ENCODE data around the gene CTSL.

Gene CTSL

DNA sequence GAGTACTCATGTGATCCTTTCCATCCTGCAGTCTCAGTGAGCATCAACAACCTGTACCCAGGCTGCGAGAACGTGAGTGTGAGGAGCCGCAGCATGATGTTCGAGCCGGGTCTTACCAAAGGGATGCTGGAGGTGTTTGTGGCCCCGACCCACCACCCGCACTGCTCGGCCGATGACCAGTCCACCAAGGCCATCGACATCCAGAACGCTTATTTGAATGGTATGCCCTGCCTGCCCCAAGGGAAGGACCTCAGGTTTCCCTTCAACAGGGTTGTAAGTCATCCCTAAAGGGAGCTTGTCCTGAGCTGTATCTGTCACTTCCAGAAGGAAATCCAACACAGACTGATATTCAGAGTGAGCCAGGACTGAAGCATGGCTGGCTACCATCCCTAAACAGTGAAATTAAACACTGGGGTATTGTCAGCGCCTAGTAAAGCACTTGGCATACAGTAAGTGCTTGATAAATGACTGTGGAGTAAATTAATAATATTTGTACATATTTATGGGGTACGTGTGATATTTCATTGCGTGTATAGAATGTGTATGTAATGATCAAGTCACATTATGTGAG, 39.3 kb upstream of the CTSL start:
- H3K4me3 ChIP-seq (ENCODE audit: low read depth, low read length) = no peak overlapping the region
- no peak for DNase-seq (ENCODE audit: low read depth)
- TF ChIP-seq, protein P1, sequence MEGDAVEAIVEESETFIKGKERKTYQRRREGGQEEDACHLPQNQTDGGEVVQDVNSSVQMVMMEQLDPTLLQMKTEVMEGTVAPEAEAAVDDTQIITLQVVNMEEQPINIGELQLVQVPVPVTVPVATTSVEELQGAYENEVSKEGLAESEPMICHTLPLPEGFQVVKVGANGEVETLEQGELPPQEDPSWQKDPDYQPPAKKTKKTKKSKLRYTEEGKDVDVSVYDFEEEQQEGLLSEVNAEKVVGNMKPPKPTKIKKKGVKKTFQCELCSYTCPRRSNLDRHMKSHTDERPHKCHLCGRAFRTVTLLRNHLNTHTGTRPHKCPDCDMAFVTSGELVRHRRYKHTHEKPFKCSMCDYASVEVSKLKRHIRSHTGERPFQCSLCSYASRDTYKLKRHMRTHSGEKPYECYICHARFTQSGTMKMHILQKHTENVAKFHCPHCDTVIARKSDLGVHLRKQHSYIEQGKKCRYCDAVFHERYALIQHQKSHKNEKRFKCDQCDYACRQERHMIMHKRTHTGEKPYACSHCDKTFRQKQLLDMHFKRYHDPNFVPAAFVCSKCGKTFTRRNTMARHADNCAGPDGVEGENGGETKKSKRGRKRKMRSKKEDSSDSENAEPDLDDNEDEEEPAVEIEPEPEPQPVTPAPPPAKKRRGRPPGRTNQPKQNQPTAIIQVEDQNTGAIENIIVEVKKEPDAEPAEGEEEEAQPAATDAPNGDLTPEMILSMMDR (IDR thresholded peaks at IDR 0.05; ENCODE audit: insufficient read depth, low read depth, low read length, missing control alignments) = no peak

GRCh38 chr9:87687207-87687606, 38.7 kb upstream of the CTSL start:
- DNase-seq (ENCODE audit: low read depth) = no peak
- TF ChIP-seq, protein P1 (IDR thresholded peaks at IDR 0.05; ENCODE audit: insufficient read depth, low read depth, low read length, missing control alignments) = no peak
- no peak overlapping the region for H3K4me3 ChIP-seq (ENCODE audit: low read depth, low read length)

DNA sequence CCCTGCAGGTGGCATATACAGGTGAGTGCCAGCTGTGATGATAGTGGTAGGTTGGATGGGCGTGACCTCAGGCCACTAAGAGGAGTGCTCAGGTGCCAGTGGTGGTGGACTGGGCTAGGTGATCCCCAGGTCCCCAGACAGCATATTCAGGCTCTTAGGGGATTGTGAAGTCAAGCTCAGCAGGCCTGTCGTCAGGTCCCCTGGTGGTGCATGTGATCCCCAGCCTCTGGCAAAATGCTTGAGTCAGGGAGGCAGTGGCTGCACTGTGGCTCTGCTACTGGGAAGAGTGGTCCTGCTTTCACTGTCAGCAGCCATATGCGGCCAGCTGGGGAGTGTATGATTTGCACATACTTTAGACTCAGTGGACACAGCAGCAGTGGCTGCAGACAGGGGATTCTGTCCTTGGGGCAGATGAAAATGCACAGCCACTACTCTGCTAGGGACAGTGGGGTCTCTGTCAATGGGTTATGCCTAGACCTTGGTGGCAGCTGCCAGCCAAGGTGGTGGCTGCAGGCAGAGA, 31.6 kb upstream of the CTSL start:
- DNase-seq (ENCODE audit: low read depth) = no peak
- TF ChIP-seq, protein P1 (IDR thresholded peaks at IDR 0.05; ENCODE audit: insufficient read depth, low read depth, low read length, missing control alignments) = no peak
- H3K4me3 ChIP-seq (ENCODE audit: low read depth, low read length) = no peak overlapping the region

DNA sequence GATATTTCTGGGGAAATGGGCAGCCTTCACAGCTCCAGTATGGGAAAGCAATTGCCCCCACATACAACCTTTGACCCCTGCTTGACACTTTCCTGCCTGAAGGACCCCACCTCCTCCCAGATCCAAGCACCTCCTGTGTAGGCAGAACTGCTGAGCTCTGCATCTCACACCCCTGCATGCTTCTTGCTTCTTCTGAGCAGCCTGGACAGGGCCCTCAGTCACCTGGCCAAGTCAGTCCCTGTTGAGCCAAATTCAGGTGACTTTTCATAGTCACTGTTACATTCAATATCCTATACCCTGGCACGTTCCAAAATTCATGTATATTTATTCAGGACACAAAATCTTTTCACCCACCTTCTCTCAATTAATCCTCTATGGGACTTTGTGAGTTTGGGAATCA, 30.4 kb upstream of the CTSL start:
- no peak overlapping the region for H3K4me3 ChIP-seq (ENCODE audit: low read depth, low read length)
- TF ChIP-seq, protein P1 (IDR thresholded peaks at IDR 0.05; ENCODE audit: insufficient read depth, low read depth, low read length, missing control alignments) = no peak
- no peak for DNase-seq (ENCODE audit: low read depth)

GRCh38 chr9:87696641-87697040, 29.3 kb upstream of the CTSL start:
- no peak for DNase-seq (ENCODE audit: low read depth)
- H3K4me3 ChIP-seq (ENCODE audit: low read depth, low read length) = no peak overlapping the region
- TF ChIP-seq, protein P1 (IDR thresholded peaks at IDR 0.05; ENCODE audit: insufficient read depth, low read depth, low read length, missing control alignments) = no peak

DNA sequence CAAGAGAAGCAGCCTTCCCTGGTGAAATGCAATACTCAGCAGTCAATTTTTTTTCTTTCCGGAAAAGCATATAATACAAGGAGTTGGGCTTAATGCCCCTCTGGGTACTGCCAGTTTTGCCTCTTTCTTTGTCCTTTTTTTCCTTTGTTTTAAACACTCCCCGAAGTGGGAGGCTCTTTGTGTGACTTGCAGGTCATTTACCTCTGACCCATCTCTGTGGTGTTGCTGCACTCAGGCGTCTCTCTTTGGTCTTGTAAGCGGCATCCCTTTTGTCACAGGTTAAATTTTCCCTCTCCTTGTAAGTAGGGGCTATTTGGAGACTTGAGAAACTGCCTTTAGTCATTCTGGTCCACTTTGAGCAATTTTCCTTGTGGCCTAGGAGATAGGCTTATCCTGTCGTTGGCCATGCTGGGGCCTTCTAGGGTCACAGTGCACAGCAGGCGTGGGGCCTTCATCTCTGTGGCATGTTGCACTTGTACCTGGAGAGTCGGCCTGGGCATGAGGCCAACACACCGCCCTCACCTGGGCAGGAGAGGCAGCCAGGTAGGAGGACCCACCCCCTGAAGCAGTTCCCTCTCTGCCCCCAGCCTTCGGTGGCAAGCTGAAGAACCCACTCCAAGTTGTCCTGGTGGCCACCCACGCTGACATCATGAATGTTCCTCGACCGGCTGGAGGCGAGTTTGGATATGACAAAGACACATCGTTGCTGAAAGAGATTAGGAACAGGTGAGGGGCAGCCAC, 27.7 kb upstream of the CTSL start:
- DNase-seq (ENCODE audit: low read depth) = no peak
- TF ChIP-seq, protein P1 (IDR thresholded peaks at IDR 0.05; ENCODE audit: insufficient read depth, low read depth, low read length, missing control alignments) = no peak
- no peak overlapping the region for H3K4me3 ChIP-seq (ENCODE audit: low read depth, low read length)

Measured in GM12865 (cell line).